ENCODE data around the gene PLCZ1.

The PLCZ1 gene

GRCh38 chr12:18653465-18653864 is 84.3 kb downstream of the PLCZ1 start:
- Histone ChIP-seq H3K14ac (ENCODE audit: low read length) (no peak overlapping the region), H4K91ac (ENCODE audit: low read depth, low read length, poor library complexity) (no peak overlapping the region), H3K27me3 (ENCODE audit: control insufficient read depth in 3 of 3, insufficient read depth in 3 of 3, low read depth in 1 of 3, low read length in 3 of 3) (no peaks in the 10 kb centered on the region), H4K8ac (ENCODE audit: low read depth, low read length) (no peak overlapping the region), H3K23ac (ENCODE audit: low read depth, low read length, poor library complexity) (no peak overlapping the region), H3K9me3 (replicated peaks in 1 of 2; ENCODE audit: control insufficient read depth in 2 of 2, insufficient read depth in 1 of 2, low read depth in 1 of 2, low read length in 2 of 2) (peaks cover 3% of the 10 kb centered on the region in 2 donors), H3K4me3 (ENCODE audit: low read length in 2 of 2) (no peak overlapping the region), H3K36me3 (replicated peaks in 1 of 2; ENCODE audit: control insufficient read depth in 2 of 2, insufficient read depth in 2 of 2, low read length in 2 of 2) (no peaks in the 10 kb centered on the region), H3K9ac (ENCODE audit: low read depth, low read length, poor library complexity) (no peak overlapping the region), H3K18ac (ENCODE audit: low read length) (no peak overlapping the region), H3K27ac (replicated peaks; ENCODE audit: low read length) (no peak overlapping the region), H3K79me1 (ENCODE audit: low read depth, low read length) (no peaks in the 10 kb centered on the region), H3K4me2 (ENCODE audit: insufficient read depth, low read length, poor library complexity, severe bottlenecking) (no peak overlapping the region), H2BK120ac (ENCODE audit: low read depth, low read length) (no peak overlapping the region), H2BK12ac (ENCODE audit: low read length) (no peak overlapping the region), H3K4ac (ENCODE audit: low read length) (no peak overlapping the region), H2AFZ (ENCODE audit: low read length) (no peak overlapping the region), H2BK5ac (ENCODE audit: low read length) (no peak overlapping the region), H2BK15ac (ENCODE audit: low read length) (no peak overlapping the region), H3K4me1 (ENCODE audit: control insufficient read depth in 2 of 2, insufficient read depth in 1 of 2, low read depth in 1 of 2, low read length in 2 of 2) (peaks cover 0 to under 1% of the 10 kb centered on the region in 2 donors), H2AK5ac (ENCODE audit: low read depth, low read length) (no peak overlapping the region)
- no peak for DNase-seq (ENCODE audit: low spot score)
- WGBS, 2 donors (ENCODE audit: extremely low coverage in 2 of 2, insufficient read length in 2 of 2, insufficient replicate concordance in 1 of 2): no CpG with 5 or more reads among the region's 1 CpG

GRCh38 chr12:18652596-18652995 is 85.2 kb downstream of the PLCZ1 start:
- no peak overlapping the region for H4K91ac ChIP-seq (ENCODE audit: low read depth, low read length, poor library complexity)

GRCh38 chr12:18651525-18651924 is 86.3 kb downstream of the PLCZ1 start:
- Histone ChIP-seq H2BK120ac (ENCODE audit: low read depth, low read length) (no peak overlapping the region), H3K18ac (ENCODE audit: low read length) (no peak overlapping the region), H2BK15ac (ENCODE audit: low read length) (no peak overlapping the region), H3K9ac (ENCODE audit: low read depth, low read length, poor library complexity) (no peak overlapping the region), H4K91ac (ENCODE audit: low read depth, low read length, poor library complexity) (no peak overlapping the region), H2AK5ac (ENCODE audit: low read depth, low read length) (no peak overlapping the region), H2BK5ac (ENCODE audit: low read length) (no peak overlapping the region), H3K9me3 (replicated peaks in 1 of 2; ENCODE audit: control insufficient read depth in 2 of 2, insufficient read depth in 1 of 2, low read depth in 1 of 2, low read length in 2 of 2) (no peaks in the 10 kb centered on the region), H4K8ac (ENCODE audit: low read depth, low read length) (no peak overlapping the region), H3K27me3 (ENCODE audit: control insufficient read depth in 3 of 3, insufficient read depth in 3 of 3, low read depth in 1 of 3, low read length in 3 of 3) (no peaks in the 10 kb centered on the region), H3K4me2 (ENCODE audit: insufficient read depth, low read length, poor library complexity, severe bottlenecking) (no peak overlapping the region), H3K23ac (ENCODE audit: low read depth, low read length, poor library complexity) (no peak overlapping the region), H3K4me3 (ENCODE audit: low read length in 2 of 2) (no peak overlapping the region), H3K4me1 (ENCODE audit: control insufficient read depth in 2 of 2, insufficient read depth in 1 of 2, low read depth in 1 of 2, low read length in 2 of 2) (peaks cover 0 to 9% of the 10 kb centered on the region in 2 donors), H3K4ac (ENCODE audit: low read length) (no peak overlapping the region), H3K27ac (replicated peaks; ENCODE audit: low read length) (no peak overlapping the region), H3K79me1 (ENCODE audit: low read depth, low read length) (no peaks in the 10 kb centered on the region), H2BK12ac (ENCODE audit: low read length) (no peak overlapping the region), H3K14ac (ENCODE audit: low read length) (no peak overlapping the region), H2AFZ (ENCODE audit: low read length) (no peak overlapping the region), H3K36me3 (replicated peaks in 1 of 2; ENCODE audit: control insufficient read depth in 2 of 2, insufficient read depth in 2 of 2, low read length in 2 of 2) (no peaks in the 10 kb centered on the region)
- WGBS, 2 donors (ENCODE audit: extremely low coverage in 2 of 2, insufficient read length in 2 of 2, insufficient replicate concordance in 1 of 2): no CpG with 5 or more reads among the region's 2 CpGs
- DNase-seq (ENCODE audit: low spot score): no peak

More at GRCh38 chr12:18652596-18652995, 85.2 kb downstream of the PLCZ1 start:
- Histone ChIP-seq H2AFZ (ENCODE audit: low read length) (no peak overlapping the region), H3K4me3 (ENCODE audit: low read length in 2 of 2) (no peak overlapping the region), H3K18ac (ENCODE audit: low read length) (no peak overlapping the region), H2AK5ac (ENCODE audit: low read depth, low read length) (no peak overlapping the region), H2BK15ac (ENCODE audit: low read length) (no peak overlapping the region), H3K4me1 (ENCODE audit: control insufficient read depth in 2 of 2, insufficient read depth in 1 of 2, low read depth in 1 of 2, low read length in 2 of 2) (peaks cover 0 to 7% of the 10 kb centered on the region in 2 donors), H3K9me3 (replicated peaks in 1 of 2; ENCODE audit: control insufficient read depth in 2 of 2, insufficient read depth in 1 of 2, low read depth in 1 of 2, low read length in 2 of 2) (peaks cover 0 to 3% of the 10 kb centered on the region in 2 donors), H3K23ac (ENCODE audit: low read depth, low read length, poor library complexity) (no peak overlapping the region), H3K79me1 (ENCODE audit: low read depth, low read length) (no peaks in the 10 kb centered on the region), H2BK120ac (ENCODE audit: low read depth, low read length) (no peak overlapping the region), H3K27me3 (ENCODE audit: control insufficient read depth in 3 of 3, insufficient read depth in 3 of 3, low read depth in 1 of 3, low read length in 3 of 3) (no peaks in the 10 kb centered on the region), H3K4ac (ENCODE audit: low read length) (no peak overlapping the region), H3K36me3 (replicated peaks in 1 of 2; ENCODE audit: control insufficient read depth in 2 of 2, insufficient read depth in 2 of 2, low read length in 2 of 2) (no peaks in the 10 kb centered on the region), H3K4me2 (ENCODE audit: insufficient read depth, low read length, poor library complexity, severe bottlenecking) (no peak overlapping the region), H2BK5ac (ENCODE audit: low read length) (no peak overlapping the region), H4K8ac (ENCODE audit: low read depth, low read length) (no peak overlapping the region), H3K9ac (ENCODE audit: low read depth, low read length, poor library complexity) (no peak overlapping the region), H3K27ac (replicated peaks; ENCODE audit: low read length) (no peak overlapping the region), H3K14ac (ENCODE audit: low read length) (no peak overlapping the region), H2BK12ac (ENCODE audit: low read length) (no peak overlapping the region)
- no peak for DNase-seq (ENCODE audit: low spot score)

- no peak overlapping the region for H2BK120ac ChIP-seq (ENCODE audit: low read depth, low read length)
- H3K9ac ChIP-seq (ENCODE audit: low read depth, low read length, poor library complexity): no peak overlapping the region
- no peaks in the 10 kb centered on the region for H3K36me3 ChIP-seq (replicated peaks in 1 of 2; ENCODE audit: control insufficient read depth in 2 of 2, insufficient read depth in 2 of 2, low read length in 2 of 2)
- H3K4ac ChIP-seq (ENCODE audit: low read length): no peak overlapping the region
- no peak overlapping the region for H3K27ac ChIP-seq (replicated peaks; ENCODE audit: low read length)
- no peaks in the 10 kb centered on the region for H3K9me3 ChIP-seq (replicated peaks in 1 of 2; ENCODE audit: control insufficient read depth in 2 of 2, insufficient read depth in 1 of 2, low read depth in 1 of 2, low read length in 2 of 2)
- no peak overlapping the region for H3K4me2 ChIP-seq (ENCODE audit: insufficient read depth, low read length, poor library complexity, severe bottlenecking)
- no peak overlapping the region for H3K18ac ChIP-seq (ENCODE audit: low read length)
- H3K4me1 ChIP-seq (ENCODE audit: control insufficient read depth in 2 of 2, insufficient read depth in 1 of 2, low read depth in 1 of 2, low read length in 2 of 2): peaks cover 0 to 9% of the 10 kb centered on the region in 2 donors
- WGBS, 2 donors (ENCODE audit: extremely low coverage in 2 of 2, insufficient read length in 2 of 2, insufficient replicate concordance in 1 of 2): no CpG with 5 or more reads among the region's 6 CpGs
- H3K4me3 ChIP-seq (ENCODE audit: low read length in 2 of 2): no peak overlapping the region
- H2BK12ac ChIP-seq (ENCODE audit: low read length): no peak overlapping the region
- no peak overlapping the region for H4K8ac ChIP-seq (ENCODE audit: low read depth, low read length)
- H2BK15ac ChIP-seq (ENCODE audit: low read length): no peak overlapping the region
- H4K91ac ChIP-seq (ENCODE audit: low read depth, low read length, poor library complexity): no peak overlapping the region
- H2BK5ac ChIP-seq (ENCODE audit: low read length): no peak overlapping the region
- H3K14ac ChIP-seq (ENCODE audit: low read length): no peak overlapping the region
- H2AFZ ChIP-seq (ENCODE audit: low read length): no peak overlapping the region
- H2AK5ac ChIP-seq (ENCODE audit: low read depth, low read length): no peak overlapping the region
- DNase-seq (ENCODE audit: low spot score): no peak
- H3K27me3 ChIP-seq (ENCODE audit: control insufficient read depth in 3 of 3, insufficient read depth in 3 of 3, low read depth in 1 of 3, low read length in 3 of 3): no peaks in the 10 kb centered on the region
- no peaks in the 10 kb centered on the region for H3K79me1 ChIP-seq (ENCODE audit: low read depth, low read length)
- H3K23ac ChIP-seq (ENCODE audit: low read depth, low read length, poor library complexity): no peak overlapping the region
Observed at GRCh38 chr12:18646286-18646890, 91.4 kb downstream of the PLCZ1 start.

All from neuronal stem cell (in vitro differentiated cells).